ENCODE results near the gene INO80.

- TF ChIP-seq EZH2 (IDR thresholded peaks at IDR 0.05; ENCODE audit: borderline replicate concordance, low read length) (no peak), CTCF (IDR thresholded peaks at IDR 0.05; ENCODE audit: low read length) (no peak)
Observed at GRCh38 chr15:40932156-40932555, 183.9 kb downstream of the INO80 start.

Measured in OCI-LY1 (cell line).